ENCODE results near the gene TRAIP. TPM values are rescaled to one million over a fixed set of nuclear protein-coding genes. Genes with fewer than 3 reads are reported as not detected.

TRAIP gene
- polyA plus RNA-seq, 2 of the 4 experiments (the other 2 are of a cell fraction): 10.2 to 10.7 TPM

- no peak overlapping the region for H3K4me3 ChIP-seq
- DNase-seq (ENCODE audit: low read depth in 1 of 2, low spot score in 1 of 2): no peak
- ATAC-seq: no peak
- TF ChIP-seq KDM1A (IDR thresholded peaks at IDR 0.05; ENCODE audit: low read depth): no peak
- no peak for TF ChIP-seq NFE2L2 (conservative IDR thresholded peaks at IDR 0.05; ENCODE audit: low read length)
- TF ChIP-seq HMGXB4 (CRISPR knock-in tag; IDR thresholded peaks at IDR 0.05; ENCODE audit: borderline replicate concordance): no peak
- TF ChIP-seq HDAC2 (IDR thresholded peaks at IDR 0.05): no peak
- no peak for TF ChIP-seq CBX2 (IDR thresholded peaks at IDR 0.05; ENCODE audit: borderline replicate concordance, low read depth)
- no peak for TF ChIP-seq RAD21 (conservative IDR thresholded peaks at IDR 0.05 in 1 of 2, IDR thresholded peaks at IDR 0.05 in 1 of 2)
- TF ChIP-seq, protein P1, sequence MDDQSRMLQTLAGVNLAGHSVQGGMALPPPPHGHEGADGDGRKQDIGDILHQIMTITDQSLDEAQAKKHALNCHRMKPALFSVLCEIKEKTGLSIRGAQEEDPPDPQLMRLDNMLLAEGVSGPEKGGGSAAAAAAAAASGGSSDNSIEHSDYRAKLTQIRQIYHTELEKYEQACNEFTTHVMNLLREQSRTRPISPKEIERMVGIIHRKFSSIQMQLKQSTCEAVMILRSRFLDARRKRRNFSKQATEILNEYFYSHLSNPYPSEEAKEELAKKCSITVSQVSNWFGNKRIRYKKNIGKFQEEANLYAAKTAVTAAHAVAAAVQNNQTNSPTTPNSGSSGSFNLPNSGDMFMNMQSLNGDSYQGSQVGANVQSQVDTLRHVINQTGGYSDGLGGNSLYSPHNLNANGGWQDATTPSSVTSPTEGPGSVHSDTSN (IDR thresholded peaks at IDR 0.05): no peak
- no peak for TF ChIP-seq ZNF302 (CRISPR knock-in tag; IDR thresholded peaks at IDR 0.05)
- no peak for TF ChIP-seq RNF2 (IDR thresholded peaks at IDR 0.05; ENCODE audit: borderline replicate concordance, low read depth)
- no peak for TF ChIP-seq ATOH8 (CRISPR knock-in tag; IDR thresholded peaks at IDR 0.05; ENCODE audit: low read depth)
- no peak for TF ChIP-seq TP53 (CRISPR knock-in tag; IDR thresholded peaks at IDR 0.05)
- no peak for TF ChIP-seq CBX8 (IDR thresholded peaks at IDR 0.05)
- no peak for TF ChIP-seq REST (IDR thresholded peaks at IDR 0.05)
- no peak for TF ChIP-seq MAFK (IDR thresholded peaks at IDR 0.05; ENCODE audit: partially characterized antibody)
- no peak for TF ChIP-seq NR3C1 (IDR thresholded peaks at IDR 0.05)
- no peak for TF ChIP-seq CHD2 (IDR thresholded peaks at IDR 0.05; ENCODE audit: low read length, partially characterized antibody)
- TF ChIP-seq FOSB (CRISPR knock-in tag; IDR thresholded peaks at IDR 0.05): no peak
- no peak for TF ChIP-seq ZC3H11A (IDR thresholded peaks at IDR 0.05)
- H3K9me3 ChIP-seq: no peaks in the 10 kb centered on the region
- 67% methylated on average over 2 of the region's 2 CpGs for WGBS (ENCODE audit: missing lambda C conversion rate)
- FAIRE-seq: no peak
- no peak overlapping the region for H3K27ac ChIP-seq
- POLR2A ChIA-PET: no interaction called here
- H3K4me1 ChIP-seq: no peaks in the 10 kb centered on the region
- CTCF ChIA-PET: interaction anchor here (0.5 to 6.6 kb wide), 14 partner anchors 12 to 300 kb away, joined by 3 to 119 read pairs (median 22); partner anchors contain the start of genes AMIGO3, CDHR4, INKA1 and MST1R
- H3K4me2 ChIP-seq: no peak overlapping the region
Observed at GRCh38 chr3:49840388-49840787, 16.0 kb downstream of the TRAIP start.

GRCh38 chr3:49839193-49839809, 17.1 kb downstream of the TRAIP start:
- Histone ChIP-seq H3K4me1 (no peaks in the 10 kb centered on the region), H3K4me2 (no peak overlapping the region), H3K9me3 (no peaks in the 10 kb centered on the region), H3K27ac (no peak overlapping the region), H3K4me3 (no peak overlapping the region)
- DNase-seq (ENCODE audit: low read depth in 1 of 2, low spot score in 1 of 2) (peak; percentile 40 to 72), ATAC-seq (peak; percentile 82 to 91; a peak in 5 of 6 replicates), FAIRE-seq (no peak)
- POLR2A ChIA-PET: interaction anchor here (0.6 kb wide), 1 partner anchor 166 kb away, joined by 3 read pairs; no protein-coding TSS in a partner anchor
- TF ChIP-seq RAD21 (conservative IDR thresholded peaks at IDR 0.05 in 1 of 2, IDR thresholded peaks at IDR 0.05 in 1 of 2) (peak; percentile 70 to 71), FOXS1 (CRISPR knock-in tag; IDR thresholded peaks at IDR 0.05) (no peak), SMC3 (IDR thresholded peaks at IDR 0.05) (peak; percentile 79)
- TF ChIP-seq, protein P2, sequence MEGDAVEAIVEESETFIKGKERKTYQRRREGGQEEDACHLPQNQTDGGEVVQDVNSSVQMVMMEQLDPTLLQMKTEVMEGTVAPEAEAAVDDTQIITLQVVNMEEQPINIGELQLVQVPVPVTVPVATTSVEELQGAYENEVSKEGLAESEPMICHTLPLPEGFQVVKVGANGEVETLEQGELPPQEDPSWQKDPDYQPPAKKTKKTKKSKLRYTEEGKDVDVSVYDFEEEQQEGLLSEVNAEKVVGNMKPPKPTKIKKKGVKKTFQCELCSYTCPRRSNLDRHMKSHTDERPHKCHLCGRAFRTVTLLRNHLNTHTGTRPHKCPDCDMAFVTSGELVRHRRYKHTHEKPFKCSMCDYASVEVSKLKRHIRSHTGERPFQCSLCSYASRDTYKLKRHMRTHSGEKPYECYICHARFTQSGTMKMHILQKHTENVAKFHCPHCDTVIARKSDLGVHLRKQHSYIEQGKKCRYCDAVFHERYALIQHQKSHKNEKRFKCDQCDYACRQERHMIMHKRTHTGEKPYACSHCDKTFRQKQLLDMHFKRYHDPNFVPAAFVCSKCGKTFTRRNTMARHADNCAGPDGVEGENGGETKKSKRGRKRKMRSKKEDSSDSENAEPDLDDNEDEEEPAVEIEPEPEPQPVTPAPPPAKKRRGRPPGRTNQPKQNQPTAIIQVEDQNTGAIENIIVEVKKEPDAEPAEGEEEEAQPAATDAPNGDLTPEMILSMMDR (IDR thresholded peaks at IDR 0.05): peak; percentile 76
- WGBS (ENCODE audit: missing lambda C conversion rate): 43% methylated on average over 6 of the region's 6 CpGs
- CTCF ChIA-PET: interaction anchor here (0.6 to 6.6 kb wide), 49 partner anchors 8 to 1008 kb away, joined by 3 to 119 read pairs (median 4); partner anchors contain the start of genes AMIGO3, CAMKV, CDHR4 and INKA1
